Type B pancreatic cell (in vitro differentiated cells): Measurements from ENCODE around the gene POMT1. TPM values are rescaled to one million over a fixed set of nuclear protein-coding genes. Genes with fewer than 3 reads are reported as not detected.

Experiments used
- DNase-seq: peaks from one replicate; pipeline ENCODE4 v3.0.0; 2021; ENCODE audit warnings: mixed read lengths; ENCODE audit not compliant: unreplicated experiment; ENCODE audit errors: extremely low spot score
- H3K27ac Mint-ChIP-seq: 2 replicates; pipeline ENCODE4 v1.8.0; 2021; ENCODE audit warnings: mild to moderate bottlenecking, mixed read lengths
- H3K27me3 Mint-ChIP-seq: 2 replicates; pipeline ENCODE4 v1.8.0; 2021; ENCODE audit warnings: mixed read lengths
- H3K36me3 Mint-ChIP-seq: 2 replicates; pipeline ENCODE4 v1.8.0; 2021; ENCODE audit warnings: mixed read lengths
- H3K4me1 Mint-ChIP-seq: one replicate; pipeline ENCODE4 v1.8.0; 2021; ENCODE audit warnings: mixed read lengths; ENCODE audit not compliant: unreplicated experiment
- H3K4me3 Mint-ChIP-seq: 2 replicates; pipeline ENCODE4 v1.8.0; 2021; ENCODE audit warnings: mild to moderate bottlenecking, mixed read lengths
- H3K9me3 Mint-ChIP-seq: 2 replicates; pipeline ENCODE4 v1.8.0; 2021; ENCODE audit warnings: mixed read lengths
- total RNA-seq: library from RNA; stranded (reverse); gene quantifications from 2 replicates; pipeline ENCODE4 v1.2.1, GENCODE V29; 2021; ENCODE audit warnings: low replicate concordance
- TF ChIP-seq, protein P1 (sequence below): fragments of 200-600 bp; sonication (generic); conservative IDR thresholded peaks from 2 replicates; pipeline ENCODE4 v1.5.0; 2021; ENCODE audit warnings: antibody characterized with exemption, mild to moderate bottlenecking

The POMT1 gene
- total RNA-seq, 1 donor from 2014 or later = 48.7 TPM

GRCh38 chr9:131520503-131520902, 17.8 kb downstream of the POMT1 start:
- no peak overlapping the region for H3K27ac Mint-ChIP-seq
- TF ChIP-seq, protein P1, sequence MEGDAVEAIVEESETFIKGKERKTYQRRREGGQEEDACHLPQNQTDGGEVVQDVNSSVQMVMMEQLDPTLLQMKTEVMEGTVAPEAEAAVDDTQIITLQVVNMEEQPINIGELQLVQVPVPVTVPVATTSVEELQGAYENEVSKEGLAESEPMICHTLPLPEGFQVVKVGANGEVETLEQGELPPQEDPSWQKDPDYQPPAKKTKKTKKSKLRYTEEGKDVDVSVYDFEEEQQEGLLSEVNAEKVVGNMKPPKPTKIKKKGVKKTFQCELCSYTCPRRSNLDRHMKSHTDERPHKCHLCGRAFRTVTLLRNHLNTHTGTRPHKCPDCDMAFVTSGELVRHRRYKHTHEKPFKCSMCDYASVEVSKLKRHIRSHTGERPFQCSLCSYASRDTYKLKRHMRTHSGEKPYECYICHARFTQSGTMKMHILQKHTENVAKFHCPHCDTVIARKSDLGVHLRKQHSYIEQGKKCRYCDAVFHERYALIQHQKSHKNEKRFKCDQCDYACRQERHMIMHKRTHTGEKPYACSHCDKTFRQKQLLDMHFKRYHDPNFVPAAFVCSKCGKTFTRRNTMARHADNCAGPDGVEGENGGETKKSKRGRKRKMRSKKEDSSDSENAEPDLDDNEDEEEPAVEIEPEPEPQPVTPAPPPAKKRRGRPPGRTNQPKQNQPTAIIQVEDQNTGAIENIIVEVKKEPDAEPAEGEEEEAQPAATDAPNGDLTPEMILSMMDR = no peak
- H3K4me3 Mint-ChIP-seq = no peak overlapping the region
- H3K9me3 Mint-ChIP-seq = no peaks in the 10 kb centered on the region
- H3K27me3 Mint-ChIP-seq = no peaks in the 10 kb centered on the region
- DNase-seq = no peak
- peaks cover 3% of the 10 kb centered on the region for H3K36me3 Mint-ChIP-seq
- H3K4me1 Mint-ChIP-seq = no peaks in the 10 kb centered on the region

- no peak for DNase-seq
- Mint-ChIP-seq H3K4me1 (no peaks in the 10 kb centered on the region), H3K4me3 (no peak overlapping the region), H3K9me3 (no peaks in the 10 kb centered on the region), H3K36me3 (peaks cover 5% of the 10 kb centered on the region), H3K27me3 (no peaks in the 10 kb centered on the region), H3K27ac (no peak overlapping the region)
- TF ChIP-seq, protein P1 = no peak
These were observed 18.5 kb downstream of the POMT1 start for GRCh38 chr9:131521203-131521602.

- Mint-ChIP-seq H3K27me3 (no peaks in the 10 kb centered on the region), H3K36me3 (peaks cover 11% of the 10 kb centered on the region)
- TF ChIP-seq, protein P1 = no peak
These were observed 19.1 kb downstream of the POMT1 start for GRCh38 chr9:131521822-131522221.

GRCh38 chr9:131522257-131523085, 19.8 kb downstream of the POMT1 start:
- Mint-ChIP-seq H3K27ac (no peak overlapping the region), H3K36me3 (peaks cover 11% of the 10 kb centered on the region), H3K27me3 (no peaks in the 10 kb centered on the region), H3K4me3 (no peak overlapping the region), H3K9me3 (no peaks in the 10 kb centered on the region), H3K4me1 (no peaks in the 10 kb centered on the region)
- no peak for DNase-seq
- TF ChIP-seq, protein P1 = no peak

More at GRCh38 chr9:131521822-131522221, 19.1 kb downstream of the POMT1 start:
- Mint-ChIP-seq H3K9me3 (no peaks in the 10 kb centered on the region), H3K4me3 (no peak overlapping the region), H3K27ac (no peak overlapping the region), H3K4me1 (no peaks in the 10 kb centered on the region)
- DNase-seq = no peak

DNA sequence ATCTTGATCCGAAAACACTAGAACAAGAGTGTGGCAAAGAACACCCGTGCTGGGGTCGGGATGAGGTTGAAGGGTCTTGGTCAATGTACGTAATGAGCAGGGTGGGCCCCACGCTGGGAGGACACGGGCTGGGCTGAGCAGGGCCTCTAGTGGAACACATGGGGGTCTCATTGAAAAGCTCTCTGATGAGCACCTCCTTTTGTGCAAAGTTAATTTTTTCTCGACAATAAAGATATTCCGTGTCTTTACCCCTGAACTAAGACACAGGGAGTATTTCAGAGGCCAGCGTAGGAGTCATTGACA, 20.3 kb downstream of the POMT1 start:
- Mint-ChIP-seq H3K9me3 (no peaks in the 10 kb centered on the region), H3K4me1 (no peaks in the 10 kb centered on the region), H3K4me3 (no peak overlapping the region)

More for the DNA sequence above, 20.3 kb downstream of the POMT1 start:
- TF ChIP-seq, protein P1 = no peak
- H3K36me3 Mint-ChIP-seq = peaks cover 11% of the 10 kb centered on the region
- DNase-seq = no peak
- H3K27ac Mint-ChIP-seq = no peak overlapping the region
- H3K27me3 Mint-ChIP-seq = no peaks in the 10 kb centered on the region
